Ishikawa (cell line): ENCODE results near the gene HIVEP2.

ENCODE experiments used
- CEBPB ChIP-seq: IDR thresholded peaks from 2 replicates; pipeline ENCODE4 v1.6.1; 2012
- CREB1 ChIP-seq: IDR thresholded peaks from 2 replicates; pipeline ENCODE4 v1.6.1; 2012; ENCODE audit warnings: low read depth
- EGR1 ChIP-seq: IDR thresholded peaks from 2 replicates; pipeline ENCODE4 v1.6.1; 2012
- EP300 ChIP-seq: IDR thresholded peaks from 2 replicates; pipeline ENCODE4 v1.6.1; 2012; ENCODE audit warnings: borderline replicate concordance
- FOXM1 ChIP-seq: IDR thresholded peaks from 2 replicates; pipeline ENCODE4 v1.6.1; 2012; ENCODE audit warnings: low read depth, borderline replicate concordance
- MAX ChIP-seq: IDR thresholded peaks from 2 replicates; pipeline ENCODE4 v1.6.1; 2012
- NFIC ChIP-seq: IDR thresholded peaks from 2 replicates; pipeline ENCODE4 v1.6.1; 2012
- RAD21 ChIP-seq: IDR thresholded peaks from 2 replicates; pipeline ENCODE4 v1.6.1; 2012; ENCODE audit warnings: low read depth
- REST ChIP-seq: IDR thresholded peaks from 2 replicates; pipeline ENCODE4 v1.6.1; 2012; ENCODE audit warnings: low read depth, mild to moderate bottlenecking
- TAF1 ChIP-seq: IDR thresholded peaks from 2 replicates; pipeline ENCODE4 v1.6.1; 2012; ENCODE audit warnings: low read depth, mild to moderate bottlenecking
- TCF12 ChIP-seq: IDR thresholded peaks from 2 replicates; pipeline ENCODE4 v1.6.1; 2012; ENCODE audit warnings: low read depth
- TEAD4 ChIP-seq: IDR thresholded peaks from 2 replicates; pipeline ENCODE4 v1.6.1; 2012
- USF1 ChIP-seq: IDR thresholded peaks from 2 replicates; pipeline ENCODE4 v1.6.1; 2012
- YY1 ChIP-seq: IDR thresholded peaks from 2 replicates; pipeline ENCODE4 v1.6.1; 2012; ENCODE audit warnings: low read depth
- ZBTB7A ChIP-seq: IDR thresholded peaks from 2 replicates; pipeline ENCODE4 v1.6.1; 2012; ENCODE audit warnings: low read depth

Gene HIVEP2

GRCh38 chr6:142808405-142809061 is 136.4 kb downstream of the HIVEP2 start:
- TF ChIP-seq TEAD4 (no peak), RAD21 (no peak), ZBTB7A (no peak), CREB1 (no peak)

- TF ChIP-seq YY1, result no peak
- no peak for TF ChIP-seq CEBPB
- no peak for TF ChIP-seq TAF1
- no peak for TF ChIP-seq RAD21
- TF ChIP-seq ZBTB7A, result no peak
- TF ChIP-seq EGR1, result no peak
- TF ChIP-seq NFIC, result no peak
- TF ChIP-seq TCF12, result no peak
These were observed 139.9 kb downstream of the HIVEP2 start for GRCh38 chr6:142805042-142805441.

GRCh38 chr6:142804490-142804889 is 140.5 kb downstream of the HIVEP2 start:
- TF ChIP-seq CREB1, result no peak
- TF ChIP-seq REST, result no peak
- TF ChIP-seq FOXM1, result no peak
- no peak for TF ChIP-seq TAF1
- TF ChIP-seq EP300, result no peak
- TF ChIP-seq TCF12, result no peak
- no peak for TF ChIP-seq CEBPB
- TF ChIP-seq TEAD4, result no peak
- TF ChIP-seq EGR1, result no peak
- no peak for TF ChIP-seq RAD21
- TF ChIP-seq YY1, result no peak
- TF ChIP-seq NFIC, result no peak
- no peak for TF ChIP-seq ZBTB7A
- no peak for TF ChIP-seq USF1
- TF ChIP-seq MAX, result no peak

- TF ChIP-seq FOXM1 (no peak), RAD21 (no peak), YY1 (no peak), EGR1 (no peak), USF1 (no peak)
These were observed 141.4 kb downstream of the HIVEP2 start for GRCh38 chr6:142803495-142804058.

- TF ChIP-seq CREB1, result no peak
- no peak for TF ChIP-seq TAF1
- TF ChIP-seq EP300, result no peak
- TF ChIP-seq FOXM1, result no peak
- TF ChIP-seq RAD21, result no peak
- TF ChIP-seq REST, result no peak
- no peak for TF ChIP-seq USF1
These were observed 141.9 kb downstream of the HIVEP2 start for GRCh38 chr6:142803032-142803431.

- TF ChIP-seq NFIC (no peak), TEAD4 (no peak), EGR1 (no peak), MAX (no peak), FOXM1 (no peak)
These were observed 142.9 kb downstream of the HIVEP2 start for GRCh38 chr6:142802124-142802523.
